SHP77 treated with DMSO at 0.1 percent for 48 hours (cell line): Measurements from ENCODE around the gene CACNA1C.

Source experiments
- DNase-seq: peaks from one replicate; lab custom pipeline; 2025; lab: John Stamatoyannopoulos, UW

The CACNA1C gene

DNA sequence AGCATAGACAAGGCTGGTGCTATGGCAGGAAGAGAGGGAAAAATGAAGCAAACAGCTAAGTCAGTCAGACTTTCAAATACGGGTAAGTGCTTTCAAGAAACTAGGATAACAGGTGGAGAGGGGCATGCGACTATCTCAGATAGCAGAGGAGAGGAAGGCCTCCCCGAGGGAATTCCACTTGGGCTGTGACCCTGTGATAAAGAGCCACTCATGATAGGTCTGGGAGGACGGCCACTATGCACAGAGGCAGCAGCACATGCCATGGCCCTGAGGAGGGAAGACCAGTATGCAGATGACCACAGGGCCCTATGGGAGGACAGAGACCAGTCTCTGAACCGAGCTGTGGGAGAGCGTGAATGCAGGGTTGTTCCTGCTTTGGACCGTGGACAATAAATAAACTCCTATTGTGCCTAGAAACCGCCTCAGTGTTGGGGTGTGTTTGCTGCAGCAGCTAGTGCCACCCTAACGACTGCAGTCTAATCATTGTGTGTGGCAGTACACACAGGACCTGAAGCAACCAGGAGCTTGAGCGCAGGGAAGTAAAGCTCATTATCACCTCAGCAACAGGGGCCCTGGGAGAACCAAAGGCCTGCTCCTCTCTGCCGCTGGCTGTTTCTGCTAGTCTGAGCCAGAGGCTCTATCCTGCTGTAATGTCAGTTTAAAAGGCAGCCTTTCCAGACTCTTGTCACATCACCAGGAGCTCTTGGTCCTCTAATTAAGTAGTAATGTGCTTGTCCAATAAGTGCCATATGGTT, 119.1 kb downstream of the CACNA1C start:
- no peak for DNase-seq

- no peak for DNase-seq
Observed at GRCh38 chr12:2172491-2173214, 119.9 kb downstream of the CACNA1C start.

DNA sequence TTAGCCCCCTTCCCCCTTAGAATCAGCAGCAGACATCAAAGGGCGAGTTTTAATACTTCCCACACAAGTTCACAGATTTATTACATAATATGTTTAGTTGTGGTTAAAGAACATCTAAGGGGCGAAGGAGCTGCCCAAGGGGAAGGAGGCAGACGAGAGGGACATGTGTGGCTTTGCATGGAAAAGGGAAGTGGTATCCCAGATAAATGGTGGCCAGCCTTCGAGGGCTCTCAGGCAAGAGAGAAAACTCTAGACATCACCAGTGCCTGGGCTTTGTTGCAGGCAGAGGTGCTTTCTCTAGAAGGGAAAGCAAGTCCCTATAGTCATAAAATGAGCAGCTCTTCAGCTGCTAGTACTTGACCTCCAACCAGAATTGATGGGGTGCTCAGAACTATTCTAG, 121.2 kb downstream of the CACNA1C start:
- DNase-seq: no peak

GRCh38 chr12:2177003-2177402, 124.2 kb downstream of the CACNA1C start:
- DNase-seq: no peak

GRCh38 chr12:2177751-2178150, 125.0 kb downstream of the CACNA1C start:
- DNase-seq: no peak

DNA sequence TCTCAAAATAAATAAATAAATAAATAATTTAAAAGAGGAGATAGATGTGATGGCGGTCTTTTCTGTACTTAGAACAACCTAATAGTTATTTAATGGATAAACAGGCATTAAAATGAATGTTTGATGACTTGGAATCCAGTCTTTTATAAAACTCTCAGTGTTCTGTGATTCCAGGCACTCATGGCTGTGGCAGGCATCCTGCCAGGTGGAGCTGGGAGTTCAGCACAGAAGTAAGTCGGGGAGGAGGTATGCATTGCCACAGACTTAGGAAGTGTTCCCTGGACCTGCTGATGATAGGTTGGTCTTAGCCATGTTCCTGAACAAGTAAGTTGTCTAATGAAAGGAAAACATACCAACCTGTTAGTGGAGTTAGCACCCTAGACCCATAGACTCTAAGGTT, 126.3 kb downstream of the CACNA1C start:
- DNase-seq: no peak

- DNase-seq: no peak
Observed at GRCh38 chr12:2179953-2180736, 127.4 kb downstream of the CACNA1C start.

DNA sequence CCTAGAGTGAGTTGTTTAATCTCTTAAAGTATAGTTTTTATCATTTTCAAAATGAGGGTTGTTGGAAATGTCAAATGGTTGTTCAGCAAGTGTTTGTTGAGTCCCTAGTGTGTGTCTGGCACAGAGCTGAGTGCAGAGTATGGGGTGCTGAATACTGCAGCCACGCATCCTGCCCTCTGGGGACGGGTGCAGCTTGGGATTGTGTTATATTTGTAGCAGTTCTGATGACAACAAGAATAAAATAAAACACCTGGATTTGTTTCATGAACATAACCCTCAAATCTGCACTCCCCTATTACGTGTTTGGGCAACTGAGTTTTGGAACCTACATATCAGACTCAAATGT, 127.9 kb downstream of the CACNA1C start:
- no peak for DNase-seq

- DNase-seq: no peak
Observed at GRCh38 chr12:2183556-2184541, 131.1 kb downstream of the CACNA1C start.

GRCh38 chr12:2185751-2186341, 133.1 kb downstream of the CACNA1C start:
- DNase-seq: no peak

DNA sequence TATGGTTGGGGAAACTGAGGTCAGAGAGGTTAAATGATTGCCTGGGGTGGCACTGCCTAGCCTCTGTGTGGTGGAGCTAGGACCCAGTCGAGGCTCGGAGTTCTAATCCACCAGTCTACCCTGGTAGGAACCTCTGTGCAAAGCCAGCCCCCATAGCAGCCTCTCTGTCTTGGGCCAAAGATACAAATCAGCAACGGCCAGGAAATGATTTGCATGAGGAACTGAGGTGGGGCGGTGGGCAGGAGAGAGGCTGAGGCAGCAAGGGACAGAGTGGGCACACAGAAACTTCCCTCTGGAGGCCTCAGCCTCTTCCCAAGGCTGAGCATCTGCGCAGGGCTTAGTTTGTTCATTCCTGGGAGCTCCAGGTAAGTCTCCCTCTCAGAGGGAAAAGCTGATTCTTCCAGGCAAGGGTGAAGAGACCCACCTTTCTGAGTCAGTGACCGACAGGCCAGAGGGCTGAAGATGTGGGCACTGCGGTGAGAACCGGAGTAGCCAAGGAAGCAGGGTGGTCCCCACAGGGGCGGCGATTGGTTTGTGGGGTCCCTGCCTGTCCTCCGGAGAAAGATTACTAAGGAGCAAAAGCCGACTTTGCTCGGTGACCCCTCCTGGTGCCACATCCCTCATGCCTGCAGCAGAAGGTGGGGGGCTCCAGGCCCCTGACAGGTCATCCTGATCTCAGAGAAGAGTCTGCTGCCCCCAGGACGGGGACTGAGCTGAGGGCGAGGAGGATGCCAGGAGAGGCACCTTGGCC, 134.6 kb downstream of the CACNA1C start:
- no peak for DNase-seq

DNA sequence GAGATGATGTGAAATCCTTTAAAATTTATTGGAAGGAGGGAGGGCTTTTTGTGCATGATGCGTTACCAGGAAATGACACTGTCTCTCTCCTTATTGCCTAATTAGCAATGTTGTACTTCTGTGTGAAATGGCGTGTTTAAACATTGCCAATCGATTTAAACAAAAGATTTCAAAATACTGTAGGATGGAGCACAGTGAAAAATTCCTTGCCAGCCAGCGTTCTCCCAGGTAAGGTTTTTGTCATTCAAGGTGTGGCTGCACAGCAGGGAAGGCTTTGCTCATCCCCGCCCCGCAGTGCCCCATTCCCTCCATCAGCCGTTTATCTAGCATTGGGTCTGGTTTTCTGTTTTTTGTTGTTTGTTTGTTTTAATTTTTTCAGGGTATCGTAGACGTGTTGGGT, 137.3 kb downstream of the CACNA1C start:
- DNase-seq: no peak

DNA sequence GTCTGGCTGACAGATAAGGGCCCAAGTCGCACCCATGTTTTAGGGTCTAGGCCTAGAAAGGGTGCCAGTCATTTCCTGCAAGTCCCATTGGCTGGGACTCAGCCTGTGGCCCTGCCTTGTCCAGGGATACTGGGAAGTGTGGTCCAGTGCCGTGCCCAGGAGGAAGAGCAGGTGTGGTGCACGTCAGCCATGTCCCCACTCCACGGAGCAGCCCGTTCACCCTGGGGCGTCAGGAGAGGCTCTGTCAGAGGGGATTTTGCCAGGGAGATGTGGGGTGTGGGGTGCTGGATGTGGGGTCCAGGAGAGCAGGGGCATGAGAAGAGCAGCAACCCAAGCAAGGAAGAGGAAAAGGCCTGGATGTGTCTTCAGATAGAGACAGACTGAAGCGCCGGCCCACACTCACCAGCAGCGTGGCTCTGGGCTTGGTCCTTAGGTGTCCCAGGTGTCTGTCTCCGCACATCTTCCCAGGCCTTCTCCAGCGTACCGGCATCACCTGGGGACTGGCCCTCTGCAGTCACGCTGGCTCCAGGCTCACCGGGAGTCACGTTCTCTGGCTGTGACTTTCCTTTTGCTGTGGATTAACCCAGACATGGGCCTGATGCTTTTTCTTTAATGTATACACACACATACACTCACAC, 138.2 kb downstream of the CACNA1C start:
- no peak for DNase-seq

DNA sequence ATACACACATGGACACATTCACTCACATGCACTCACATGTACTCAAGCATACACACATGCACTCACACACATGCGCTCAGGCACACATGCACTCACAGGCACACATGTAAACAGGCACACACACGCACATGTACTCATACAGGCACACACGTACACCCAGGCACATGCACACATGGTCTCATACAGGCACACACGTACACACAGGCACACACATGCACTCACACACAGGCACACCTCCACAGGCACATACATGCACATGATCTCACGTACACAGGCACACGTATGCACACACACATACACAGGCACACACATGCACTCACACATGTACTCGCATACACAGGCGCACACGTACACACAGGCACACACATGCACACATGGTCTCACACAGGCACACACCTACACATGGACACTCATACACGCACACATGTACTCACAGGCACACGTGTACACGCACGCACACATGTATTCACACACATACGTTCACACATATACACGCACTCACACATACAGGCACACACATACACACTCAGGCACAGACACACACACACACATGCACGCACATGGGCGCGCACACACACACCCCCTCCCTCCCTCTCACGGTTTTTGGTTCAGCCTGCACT, 138.9 kb downstream of the CACNA1C start:
- no peak for DNase-seq

GRCh38 chr12:2192231-2192630, 139.4 kb downstream of the CACNA1C start:
- DNase-seq: no peak

DNA sequence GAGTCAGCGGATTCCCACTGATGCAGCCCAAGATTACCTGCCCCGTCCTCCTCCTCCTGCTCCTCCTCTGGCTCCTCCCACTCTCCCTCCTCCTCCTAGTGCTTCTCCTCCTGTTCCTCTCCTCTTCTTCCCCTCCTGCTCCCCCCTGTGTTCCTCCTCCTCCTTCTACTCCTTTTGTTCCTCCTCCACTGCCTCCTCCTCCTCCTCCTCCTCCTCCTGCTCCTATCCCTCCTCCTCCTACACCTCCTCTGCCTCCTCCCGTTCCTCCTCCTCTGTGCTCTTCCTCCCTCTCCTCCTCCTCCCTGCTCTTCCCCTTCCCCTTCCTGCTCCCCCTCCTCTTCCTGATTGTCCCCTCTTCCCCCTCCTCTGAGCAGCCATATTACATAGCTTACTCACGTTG, 141.3 kb downstream of the CACNA1C start:
- DNase-seq: no peak

DNA sequence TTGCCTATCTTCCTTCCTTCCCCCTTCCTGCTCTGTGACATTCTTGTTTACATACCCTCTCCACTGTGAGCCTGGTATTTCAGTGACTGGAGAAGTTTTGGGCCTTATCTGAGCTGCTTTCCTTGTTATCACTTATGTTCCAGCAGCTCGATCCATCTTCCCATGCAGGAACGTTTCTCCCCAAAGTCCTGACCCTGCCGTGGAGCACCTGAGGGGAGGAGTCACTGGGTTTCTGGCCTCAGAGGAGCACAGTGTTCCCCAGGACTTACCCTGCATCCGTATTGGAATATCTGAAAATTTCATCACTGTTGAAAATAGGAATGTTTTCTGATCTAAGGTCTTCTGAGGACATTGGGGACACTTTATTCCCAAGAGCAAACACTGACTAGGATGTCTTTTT, 141.8 kb downstream of the CACNA1C start:
- DNase-seq: no peak

DNA sequence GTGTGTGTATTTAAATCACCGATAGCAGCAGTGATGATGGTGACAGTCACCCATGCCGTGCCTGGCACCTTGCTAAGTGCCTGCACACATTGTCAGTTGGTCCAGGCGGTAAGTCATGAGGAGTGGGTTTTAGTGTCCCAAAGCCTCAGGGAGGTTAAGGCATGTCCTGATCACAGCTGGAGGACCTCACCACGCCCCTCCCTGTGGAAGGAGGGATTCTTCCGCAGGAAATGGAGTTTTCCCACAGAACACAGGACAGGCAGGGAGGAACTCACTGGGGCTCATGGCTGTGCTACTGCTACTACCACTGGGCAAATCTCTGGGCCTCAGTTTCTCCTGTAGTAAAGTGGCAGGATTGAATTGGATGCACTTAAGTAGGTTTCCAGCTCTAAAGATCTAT, 142.3 kb downstream of the CACNA1C start:
- DNase-seq: no peak

DNA sequence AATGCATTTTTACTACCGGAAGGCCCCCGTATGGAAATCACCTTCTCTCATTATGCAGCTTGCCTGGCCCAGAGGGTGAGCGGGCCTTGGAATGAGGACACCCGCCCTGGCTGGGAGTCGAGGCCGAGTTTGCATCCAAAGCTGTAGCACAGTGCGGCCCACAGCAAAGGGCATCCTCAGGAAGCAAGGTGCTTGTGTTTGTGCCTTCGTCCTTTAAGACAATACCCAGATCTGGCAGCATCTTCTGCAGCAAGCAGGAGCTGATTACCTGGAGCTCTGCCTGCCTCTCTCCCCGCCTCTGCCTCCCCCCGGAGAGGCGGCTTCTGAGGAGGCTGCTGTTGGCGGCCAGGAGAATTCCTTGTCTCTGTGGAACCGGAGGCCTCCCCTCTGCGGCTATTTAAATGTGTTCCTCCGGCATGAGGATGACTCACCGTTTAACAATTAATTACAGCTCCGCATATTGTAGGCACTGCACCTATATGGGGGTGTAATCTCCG, 145.3 kb downstream of the CACNA1C start:
- no peak for DNase-seq
